LNCAP (cell line): ENCODE data around the gene POU2AF2.

Experiments
- TF ChIP-seq, protein P1 (sequence below): fragments of 450-650 bp; IDR thresholded peaks from 2 replicates; pipeline ENCODE4 v1.5.1; 2017; ENCODE audit warnings: mild to moderate bottlenecking

POU2AF2 gene

DNA sequence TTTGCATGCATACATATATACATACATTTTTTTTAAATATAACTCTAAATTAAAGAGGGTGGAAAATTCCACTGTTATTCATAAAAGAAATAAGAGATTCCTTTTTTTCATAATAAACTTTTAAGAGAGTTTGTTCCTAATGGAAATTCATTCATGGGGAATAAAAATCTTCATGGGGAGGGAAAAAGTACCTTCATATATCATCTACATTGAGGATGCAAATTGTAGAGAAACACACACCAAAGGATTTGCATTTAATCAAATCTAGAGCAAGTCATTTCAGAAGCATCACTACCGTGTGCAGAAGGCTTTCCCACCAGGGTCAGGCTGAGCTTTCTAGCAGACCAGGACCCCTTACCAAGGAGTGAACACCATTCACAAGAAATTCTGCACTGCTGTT is at the start of gene POU2AF2:
Gene POU2AF2 (plus strand): TSS at position 301 of the 400 bp plus-strand sequence. CDS start 129 bp downstream, outside the sequence.
- TF ChIP-seq, protein P1, sequence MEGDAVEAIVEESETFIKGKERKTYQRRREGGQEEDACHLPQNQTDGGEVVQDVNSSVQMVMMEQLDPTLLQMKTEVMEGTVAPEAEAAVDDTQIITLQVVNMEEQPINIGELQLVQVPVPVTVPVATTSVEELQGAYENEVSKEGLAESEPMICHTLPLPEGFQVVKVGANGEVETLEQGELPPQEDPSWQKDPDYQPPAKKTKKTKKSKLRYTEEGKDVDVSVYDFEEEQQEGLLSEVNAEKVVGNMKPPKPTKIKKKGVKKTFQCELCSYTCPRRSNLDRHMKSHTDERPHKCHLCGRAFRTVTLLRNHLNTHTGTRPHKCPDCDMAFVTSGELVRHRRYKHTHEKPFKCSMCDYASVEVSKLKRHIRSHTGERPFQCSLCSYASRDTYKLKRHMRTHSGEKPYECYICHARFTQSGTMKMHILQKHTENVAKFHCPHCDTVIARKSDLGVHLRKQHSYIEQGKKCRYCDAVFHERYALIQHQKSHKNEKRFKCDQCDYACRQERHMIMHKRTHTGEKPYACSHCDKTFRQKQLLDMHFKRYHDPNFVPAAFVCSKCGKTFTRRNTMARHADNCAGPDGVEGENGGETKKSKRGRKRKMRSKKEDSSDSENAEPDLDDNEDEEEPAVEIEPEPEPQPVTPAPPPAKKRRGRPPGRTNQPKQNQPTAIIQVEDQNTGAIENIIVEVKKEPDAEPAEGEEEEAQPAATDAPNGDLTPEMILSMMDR = no peak

DNA sequence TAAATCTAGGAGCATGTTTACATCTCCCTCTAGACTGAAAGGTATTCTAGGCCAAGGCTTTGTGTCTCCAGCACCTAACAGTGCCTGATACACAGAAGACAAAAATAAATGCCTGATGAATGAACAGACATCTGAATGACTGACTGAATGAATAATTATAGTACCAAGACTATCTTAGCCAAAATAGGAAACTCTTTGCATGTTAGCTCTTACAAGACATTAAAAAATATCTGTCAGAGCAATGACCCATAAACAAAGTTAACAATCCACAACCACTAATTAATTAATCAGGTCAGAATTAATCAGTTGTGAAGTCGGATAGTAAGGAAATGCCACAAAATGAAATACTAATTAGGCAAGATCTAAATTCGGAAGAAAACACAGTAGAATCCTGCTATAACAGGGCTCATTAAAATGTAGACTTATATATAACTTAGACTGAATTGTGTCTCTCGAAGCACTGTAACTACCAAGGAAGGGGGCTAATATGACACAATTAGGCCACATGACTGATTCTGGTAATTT is 45.5 kb upstream of the POU2AF2 start:
- TF ChIP-seq, protein P1 = no peak

- TF ChIP-seq, protein P1 = no peak
Observed at GRCh38 chr11:111204211-111204610, 41.3 kb upstream of the POU2AF2 start.

DNA sequence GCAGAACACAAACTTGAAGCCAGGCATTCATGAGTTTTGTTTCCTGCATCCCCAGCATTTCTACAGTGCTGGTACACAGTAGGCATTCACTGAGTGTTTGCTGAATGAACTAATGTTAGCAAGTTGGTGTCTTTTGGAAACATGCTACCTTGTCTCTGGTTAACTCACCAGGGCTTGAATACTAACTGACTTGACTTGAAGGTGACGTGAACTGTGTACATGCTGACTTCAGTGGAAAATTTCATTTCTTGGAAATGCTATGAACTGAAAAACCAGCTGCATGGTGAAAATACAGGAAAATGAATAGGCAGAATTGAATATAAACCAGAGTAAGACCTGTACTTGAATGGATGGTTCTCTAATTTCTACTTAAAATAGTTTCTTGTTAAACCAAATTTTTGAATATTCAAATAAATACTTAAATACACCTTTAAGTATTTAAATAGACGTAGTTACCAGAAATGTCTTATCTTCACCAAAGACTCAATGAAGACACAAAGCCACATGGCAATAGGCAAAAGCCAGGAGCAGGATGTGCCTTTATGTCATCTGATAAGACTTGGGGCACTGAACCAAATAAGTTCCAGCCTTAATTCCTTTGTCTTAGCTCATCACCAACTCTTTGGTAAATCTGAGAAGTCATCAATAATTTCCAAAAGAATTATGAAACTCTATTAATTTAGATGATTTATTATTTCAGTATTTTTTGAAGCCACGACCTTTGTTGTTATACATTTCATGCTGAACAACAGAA is 39.7 kb upstream of the POU2AF2 start:
- TF ChIP-seq, protein P1 = no peak

- TF ChIP-seq, protein P1 = no peak
Observed at GRCh38 chr11:111206472-111206871, 39.1 kb upstream of the POU2AF2 start.

DNA sequence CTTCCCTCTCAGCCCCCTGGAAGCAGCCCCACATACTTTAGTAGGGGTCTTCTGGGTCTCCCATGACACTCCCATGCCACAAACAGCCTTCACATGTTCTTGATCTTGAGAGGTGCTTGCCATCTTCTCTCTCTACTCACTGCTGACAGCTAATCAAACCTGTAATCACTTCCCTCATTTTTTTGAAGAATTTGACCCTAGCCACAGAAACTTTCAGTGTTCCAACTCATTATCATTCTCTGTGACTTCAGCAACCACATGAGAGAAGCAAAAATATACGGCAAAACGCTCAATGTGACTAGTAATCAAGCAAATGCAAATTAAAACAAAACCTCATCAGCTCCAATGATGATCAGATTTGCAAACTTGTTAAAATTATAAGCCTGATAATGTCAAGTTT is 38.3 kb upstream of the POU2AF2 start:
- TF ChIP-seq, protein P1 = no peak

- TF ChIP-seq, protein P1 = no peak
Observed at GRCh38 chr11:111209543-111210355, 35.8 kb upstream of the POU2AF2 start.
